Fibroblast of skin of abdomen (primary cell): ENCODE results near the gene SINHCAF.

Experiments
- DNase-seq: peaks from one replicate; pipeline ENCODE4 v3.0.0-alpha.2; 2013

Gene SINHCAF

GRCh38 chr12:31331242-31331641, 5.3 kb upstream of the SINHCAF start:
- DNase-seq: no peak

- no peak for DNase-seq
Measured at GRCh38 chr12:31326736-31327659, 1.0 kb upstream of the SINHCAF start.

DNA sequence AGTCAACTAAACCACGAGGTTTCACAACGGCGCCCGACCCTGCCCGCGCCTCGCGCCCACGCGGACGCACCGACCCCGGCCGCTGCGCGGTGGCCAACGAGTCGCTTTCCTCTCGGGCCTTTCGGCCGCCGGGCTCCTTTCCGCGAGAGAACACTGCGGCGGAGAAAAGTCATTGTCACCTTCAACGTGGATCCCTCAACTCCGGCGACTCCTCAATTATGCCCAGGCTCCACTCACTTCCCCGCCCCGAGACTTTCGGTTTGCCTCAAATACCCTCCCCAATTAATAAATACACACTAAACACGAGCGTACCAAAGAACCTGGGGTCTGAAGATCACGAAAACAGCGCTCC, 450 bp downstream of the SINHCAF start:
- no peak for DNase-seq

GRCh38 chr12:31324845-31325523, 966 bp downstream of the SINHCAF start:
- DNase-seq: peak; percentile 47

DNA sequence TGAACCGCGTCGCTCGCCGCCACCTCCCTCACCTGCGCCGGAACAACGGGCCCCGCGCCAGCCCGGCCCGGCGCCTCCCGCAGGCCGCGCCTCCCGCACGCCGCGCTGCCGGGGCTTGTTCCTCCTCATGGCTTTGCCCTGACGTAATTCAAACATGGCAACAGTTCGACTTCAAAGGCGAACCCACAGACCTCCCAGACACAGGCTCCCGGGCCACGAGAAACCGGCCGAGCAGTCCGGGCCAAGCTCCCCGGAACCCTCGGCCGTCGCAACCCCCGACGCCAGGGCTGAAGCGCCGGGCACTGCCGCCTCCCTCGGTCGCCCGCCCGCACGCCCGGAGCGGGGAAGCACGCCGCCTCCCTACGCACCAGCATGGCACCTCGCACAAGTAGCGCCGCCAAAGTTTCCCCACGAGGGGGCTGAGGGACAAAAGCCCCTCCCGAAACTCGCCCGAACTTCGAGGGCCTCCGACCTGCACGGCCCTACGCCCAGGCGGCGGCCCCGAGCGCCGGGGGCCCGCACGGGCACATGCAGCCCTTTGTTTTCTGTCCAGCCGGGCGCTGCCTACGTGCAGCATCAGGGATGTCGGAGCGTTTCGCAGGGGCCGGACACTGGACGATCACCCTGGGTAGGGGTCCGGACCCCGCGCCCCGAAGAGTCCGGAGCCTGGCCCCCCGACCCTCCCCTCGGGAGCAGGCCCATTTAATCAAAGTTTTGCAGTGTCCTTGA, 1.7 kb downstream of the SINHCAF start:
- peak; percentile 79 for DNase-seq

- DNase-seq: no peak
Measured at GRCh38 chr12:31323391-31324115, 2.4 kb downstream of the SINHCAF start.

GRCh38 chr12:31322801-31323207, 3.1 kb downstream of the SINHCAF start:
- DNase-seq: peak; percentile 64

GRCh38 chr12:31321897-31322228, 4.1 kb downstream of the SINHCAF start:
- DNase-seq: peak; percentile 35

DNA sequence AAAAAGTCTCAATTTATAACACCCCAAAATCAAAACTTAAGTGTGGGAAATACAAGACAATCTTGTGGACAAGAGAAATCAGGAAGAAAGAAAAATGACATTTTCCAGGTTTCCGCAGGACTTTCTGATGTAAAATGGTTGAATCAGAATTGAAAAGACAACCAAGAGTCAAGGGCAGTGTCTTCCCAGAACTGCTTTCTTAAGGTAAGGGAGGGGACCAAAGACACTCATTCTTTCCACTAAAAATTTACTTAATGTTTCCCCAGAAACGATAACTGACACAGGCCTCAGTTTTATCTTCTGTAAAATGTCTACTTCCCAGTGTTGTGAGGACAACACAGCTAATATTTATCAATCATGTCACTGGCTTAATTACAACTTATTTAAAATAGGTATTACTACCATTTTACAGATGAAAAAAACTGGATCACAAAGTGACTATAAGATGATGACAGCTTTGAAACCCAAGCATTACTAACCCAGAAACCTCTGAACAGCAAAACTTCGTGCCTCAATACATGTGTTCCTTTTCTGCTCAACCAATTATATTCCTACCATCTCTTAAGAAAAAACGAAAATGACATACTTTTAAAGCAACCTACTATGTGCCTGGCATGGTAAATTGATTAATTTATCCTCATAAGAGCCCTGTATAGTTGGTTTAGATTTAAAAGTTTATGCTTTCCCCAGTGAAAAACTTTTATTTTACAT, 4.6 kb downstream of the SINHCAF start:
- DNase-seq: no peak

DNA sequence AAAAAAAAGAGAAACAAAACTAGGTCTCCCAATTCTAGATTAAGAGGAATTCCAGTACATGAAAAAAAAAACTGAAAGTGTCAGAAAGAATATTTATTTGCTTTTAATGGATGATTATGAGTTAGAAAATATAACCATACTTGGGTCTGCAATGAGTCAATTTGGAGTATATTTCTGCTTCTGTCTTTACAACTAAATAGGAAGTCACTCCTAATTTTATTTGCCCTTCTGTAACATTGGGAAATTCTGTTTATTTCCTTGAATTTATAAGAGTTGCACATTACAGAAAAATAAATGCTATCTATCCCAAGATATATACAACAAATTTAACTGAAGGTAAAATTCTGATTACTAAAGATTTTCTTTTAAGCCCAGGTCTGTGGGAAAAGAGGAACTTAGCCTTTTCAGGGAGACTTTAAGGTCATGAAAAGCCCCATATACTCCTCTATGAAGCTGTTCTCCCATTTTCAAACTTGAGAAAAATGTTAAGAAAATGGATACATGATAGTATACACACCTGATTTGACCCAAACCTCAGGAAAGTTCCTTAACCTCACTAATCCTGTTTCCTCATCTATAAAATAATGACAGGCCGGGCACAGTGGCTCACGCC, 7.2 kb downstream of the SINHCAF start:
- no peak for DNase-seq

- DNase-seq: no peak
Measured at GRCh38 chr12:31317471-31318395, 8.2 kb downstream of the SINHCAF start.

- DNase-seq: no peak
Measured at GRCh38 chr12:31316891-31317290, 9.1 kb downstream of the SINHCAF start.

DNA sequence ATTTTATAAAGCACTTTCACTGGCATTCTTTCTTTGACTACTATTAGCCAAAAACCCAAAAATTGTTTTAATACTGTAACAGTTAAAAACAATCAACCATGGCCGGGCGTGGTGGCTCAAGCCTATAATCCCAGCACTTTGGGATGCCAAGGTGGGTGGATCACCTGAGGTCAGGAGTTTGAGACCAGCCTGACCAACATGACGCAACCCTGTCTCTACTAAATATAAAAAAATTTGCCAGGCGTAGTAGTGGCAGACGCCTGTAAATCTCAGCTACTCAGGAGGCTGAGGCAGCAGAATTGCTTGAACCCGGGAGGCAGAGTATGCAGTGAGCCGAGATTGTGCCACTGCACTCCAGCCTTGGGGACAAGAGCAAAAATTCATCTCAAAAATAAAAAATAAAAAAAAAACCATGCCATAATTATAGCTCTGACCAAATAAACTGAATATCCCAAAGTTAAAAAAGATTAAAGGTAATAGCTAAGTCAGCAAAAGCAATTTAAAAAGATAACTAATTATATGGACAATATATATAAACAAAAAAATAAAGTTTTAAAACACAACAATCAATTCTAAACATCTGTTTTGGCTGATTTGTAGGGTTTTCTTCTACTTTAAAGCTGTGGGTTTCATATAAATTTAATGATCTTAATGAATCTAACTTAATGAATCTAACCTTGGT, 10.0 kb downstream of the SINHCAF start:
- no peak for DNase-seq

DNA sequence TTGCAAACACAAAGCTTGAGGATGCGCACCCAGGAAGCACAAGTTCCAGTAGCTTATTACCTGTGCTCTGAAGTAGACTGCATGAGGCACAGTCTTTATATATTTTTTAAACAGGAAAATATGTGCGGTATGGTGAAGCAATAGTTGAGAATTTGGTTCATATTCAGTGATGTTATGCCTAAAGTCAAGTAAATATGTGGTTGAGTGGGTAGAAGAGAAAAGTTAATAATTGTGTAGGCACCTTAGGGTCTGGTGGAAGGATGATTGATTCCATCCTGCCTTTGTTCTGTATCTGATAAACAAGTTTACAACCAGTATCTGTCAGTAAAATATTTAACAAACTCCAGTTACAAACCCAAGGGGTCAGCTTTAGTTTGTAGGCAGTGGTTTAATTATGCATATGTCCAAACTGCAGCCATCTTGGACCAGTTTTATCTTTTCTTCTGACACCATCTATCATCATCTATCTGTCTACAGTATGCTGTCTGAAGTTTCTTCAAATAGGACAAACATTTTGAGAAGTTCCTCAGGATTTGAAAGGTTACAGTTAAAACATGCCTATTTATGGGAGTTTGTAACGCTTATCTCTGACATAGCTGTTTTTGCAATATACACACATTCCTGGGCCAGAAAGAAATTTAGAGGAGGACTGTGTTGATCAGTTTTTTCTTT, 10.8 kb downstream of the SINHCAF start:
- no peak for DNase-seq

DNA sequence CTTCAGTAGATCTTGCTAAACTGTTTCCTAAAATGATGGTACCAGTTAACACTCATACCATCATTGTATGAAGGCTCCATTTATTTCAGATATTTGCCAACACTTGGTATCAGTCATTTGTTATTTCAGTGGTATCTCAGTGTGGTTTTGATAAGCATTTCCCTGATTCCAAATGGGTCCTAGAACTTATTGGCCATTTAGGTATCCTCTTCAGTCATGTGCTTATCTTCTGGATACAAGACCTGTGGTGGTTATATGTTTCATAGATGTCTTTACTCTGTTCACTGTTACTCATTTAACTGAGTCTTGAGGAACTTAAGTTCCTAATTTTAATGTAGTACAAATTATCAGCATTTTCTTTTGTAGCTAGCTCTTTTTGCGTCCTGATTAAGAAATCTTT, 13.5 kb downstream of the SINHCAF start:
- no peak for DNase-seq

DNA sequence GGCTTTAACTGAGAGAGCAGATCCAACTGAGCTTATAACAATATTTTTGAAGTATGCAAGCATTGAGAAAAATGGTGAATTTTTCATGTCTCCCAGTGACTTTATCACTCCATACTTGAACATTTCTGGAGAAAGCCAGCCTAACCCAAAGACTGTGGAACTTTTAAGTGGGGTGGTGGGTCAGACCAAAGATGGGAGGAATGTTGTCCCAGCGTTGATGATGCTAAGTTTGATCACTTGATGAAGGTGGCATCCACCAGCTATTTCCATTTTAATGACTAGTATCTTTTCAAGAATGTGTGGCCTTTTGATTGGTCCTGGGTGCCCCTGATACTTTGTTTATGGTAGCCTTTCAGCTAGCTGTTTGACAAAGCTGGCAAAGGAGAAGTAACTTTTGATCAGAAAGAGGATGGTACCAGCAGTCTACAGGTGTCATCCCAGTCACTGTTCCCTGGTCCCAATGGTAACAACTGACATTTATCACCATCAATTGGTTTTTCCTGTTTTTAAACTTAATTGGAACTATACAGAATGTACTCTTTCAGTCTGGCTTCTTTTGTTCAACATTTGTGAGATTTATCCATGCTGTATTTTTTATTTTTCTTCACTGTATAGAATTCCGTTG, 14.2 kb downstream of the SINHCAF start:
- no peak for DNase-seq

DNA sequence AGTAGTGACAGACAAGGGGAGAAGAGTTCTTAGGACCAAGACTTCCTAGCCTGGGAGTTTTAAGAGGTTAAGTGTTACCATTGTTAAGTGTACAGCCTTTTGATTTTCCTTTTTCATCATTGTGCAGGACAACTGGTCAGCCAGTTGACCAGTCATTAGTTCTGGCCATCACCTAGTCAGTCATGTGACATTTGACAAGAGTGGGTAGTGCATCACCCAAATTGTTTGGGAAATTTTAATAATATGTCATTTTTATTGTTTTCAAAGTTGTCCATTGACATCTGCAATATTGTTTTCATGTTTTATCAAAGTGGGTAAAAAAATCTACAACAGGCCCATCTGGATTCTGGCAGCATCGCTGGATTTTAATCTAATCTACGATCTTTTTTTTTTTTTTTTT, 15.5 kb downstream of the SINHCAF start:
- no peak for DNase-seq

- no peak for DNase-seq
Measured at GRCh38 chr12:31309279-31309678, 16.7 kb downstream of the SINHCAF start.

DNA sequence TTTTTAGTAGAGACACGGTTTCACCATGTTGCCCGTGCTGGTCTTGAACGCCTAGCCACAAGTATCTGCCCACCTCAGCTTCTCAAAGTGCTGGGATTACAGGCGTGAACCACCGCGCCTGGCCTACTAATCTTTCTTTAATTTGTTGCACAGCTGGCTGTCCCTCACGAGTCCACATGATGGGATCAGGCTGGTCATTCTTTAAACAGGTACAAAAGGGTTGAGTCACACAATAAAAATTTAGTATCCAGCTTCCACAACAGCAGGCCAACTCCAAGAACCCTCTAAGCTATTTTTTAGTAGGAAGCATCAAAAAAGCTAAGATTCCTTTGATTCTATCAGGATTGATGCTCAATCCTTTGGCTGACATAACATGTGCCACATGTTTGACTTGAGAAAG, 17.8 kb downstream of the SINHCAF start:
- no peak for DNase-seq
